ENCODE measurements around the gene HOXD10. TPM values are rescaled to one million over a fixed set of nuclear protein-coding genes. Genes with fewer than 3 reads are reported as not detected.
A peak's percentile ranks its signal among the peaks of the same experiment; 100 is the strongest.

HOXD10 gene
- total and polyA plus RNA-seq, 7 experiments from 2014 or later, result not detected

DNA sequence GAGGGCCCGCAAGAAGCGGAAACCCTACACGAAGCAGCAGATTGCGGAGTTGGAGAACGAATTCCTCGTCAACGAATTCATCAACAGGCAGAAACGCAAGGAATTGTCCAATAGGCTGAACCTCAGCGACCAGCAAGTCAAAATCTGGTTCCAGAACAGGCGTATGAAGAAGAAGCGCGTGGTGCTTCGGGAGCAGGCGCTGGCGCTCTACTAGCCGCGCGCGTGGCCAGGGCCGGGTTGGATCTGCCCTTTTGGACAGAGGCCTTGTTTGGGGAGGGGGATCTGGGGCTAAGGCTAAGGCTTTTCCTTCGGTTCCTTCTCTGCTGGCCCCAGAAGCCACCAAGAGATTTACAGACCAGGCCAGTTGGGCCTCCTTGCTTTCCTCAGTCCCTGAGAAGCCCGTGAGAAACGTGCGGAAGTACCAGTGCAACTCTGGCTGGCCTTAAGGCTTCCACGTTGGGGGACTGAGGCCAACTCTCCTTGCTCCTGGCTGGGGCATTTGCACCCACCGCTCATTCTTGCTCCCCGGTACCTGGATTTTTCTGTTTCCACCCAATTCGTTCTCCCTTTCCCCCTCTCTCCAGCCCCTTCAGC lies 15.9 kb upstream of the HOXD10 start:
- POLR2A ChIA-PET, result no interaction called here
- H3K9me3 Mint-ChIP-seq, result peaks cover 0 to 21% (median 0%) of the 10 kb centered on the region in 11 donors
- H3K36me3 Mint-ChIP-seq, result peaks cover 0 to 5% (median 0%) of the 10 kb centered on the region in 5 donors
- CTCF ChIA-PET, result no interaction called here
- no peaks in the 10 kb centered on the region for H3K9me3 ChIP-seq (ENCODE audit: control insufficient read depth in 2 of 3, low read length in 3 of 3)
- no peaks in the 10 kb centered on the region for H3K36me3 ChIP-seq (ENCODE audit: control insufficient read depth in 2 of 3, insufficient read depth in 3 of 3, low read length in 3 of 3)
- peaks cover 10 to 14% of the 10 kb centered on the region in 2 donors for H3K4me1 ChIP-seq (ENCODE audit: control insufficient read depth in 2 of 2, insufficient read depth in 2 of 2, low read length in 2 of 2)
- no peak overlapping the region for H3K27ac ChIP-seq (ENCODE audit: low read depth, low read length)
- no peak for ATAC-seq
- peaks cover 85 to 95% (median 90%) of the 10 kb centered on the region in 5 donors for H3K27me3 Mint-ChIP-seq
- peak in 1 of 9 donors; percentile 6 for DNase-seq
- peaks cover 32 to 59% of the 10 kb centered on the region in 2 donors for H3K27me3 ChIP-seq (ENCODE audit: control insufficient read depth in 2 of 2, insufficient read depth in 2 of 2, low read length in 2 of 2)
- no peak overlapping the region for H3K4me3 ChIP-seq (ENCODE audit: low read length)
- H3K27ac Mint-ChIP-seq, result peak overlapping the region in 2 of 9 donors; percentile 14 to 29
- peaks cover 21 to 38% (median 26%) of the 10 kb centered on the region in 7 donors for H3K4me1 Mint-ChIP-seq
- H3K4me3 Mint-ChIP-seq, result no peak overlapping the region
- intact Hi-C loops (cut with micrococcal nuclease), result no loop called here

DNA sequence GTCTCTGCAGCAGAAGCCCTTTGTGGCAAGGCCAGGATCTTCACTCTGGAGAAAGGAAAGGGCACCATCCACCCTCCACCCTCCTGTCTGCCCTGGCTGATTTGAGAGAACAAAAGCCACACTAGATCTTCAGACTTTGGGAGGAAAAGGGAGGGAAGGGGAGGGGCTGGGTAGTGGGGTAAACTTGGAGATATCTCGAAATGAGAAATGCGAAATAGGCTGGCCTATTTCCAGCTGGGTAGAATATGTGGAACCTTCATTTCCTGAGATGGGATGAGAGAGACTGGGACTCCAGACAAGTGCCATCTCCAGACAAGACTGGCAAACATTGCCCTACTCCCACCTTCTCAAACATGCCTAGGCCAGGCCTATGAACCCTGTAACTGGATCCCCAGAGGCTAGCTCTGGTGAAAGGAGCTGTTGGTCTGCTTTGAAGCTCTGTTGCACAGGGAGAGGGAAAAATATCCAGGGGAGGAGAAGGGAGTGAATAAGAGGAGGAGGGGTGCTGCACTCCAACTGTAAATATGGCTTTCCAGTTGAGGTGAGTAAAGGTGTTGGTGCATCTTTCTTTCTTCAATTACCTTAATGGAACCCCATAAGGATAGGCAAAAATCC lies 15.3 kb upstream of the HOXD10 start:
- ChIA-PET POLR2A (no interaction called here), CTCF (no interaction called here)
- Mint-ChIP-seq H3K4me1 (peaks cover 23 to 42% (median 30%) of the 10 kb centered on the region in 7 donors), H3K4me3 (no peak overlapping the region), H3K9me3 (peaks cover 0 to 19% (median 2%) of the 10 kb centered on the region in 11 donors), H3K27me3 (peaks cover 85 to 95% (median 90%) of the 10 kb centered on the region in 5 donors), H3K36me3 (peaks cover 0 to 5% (median 2%) of the 10 kb centered on the region in 5 donors), H3K27ac (no peak overlapping the region)
- no peak overlapping the region for H3K4me3 ChIP-seq (ENCODE audit: low read length)
- ATAC-seq (no peak), DNase-seq (no peak)
- intact Hi-C loops (cut with micrococcal nuclease), result no loop called here
- H3K4me1 ChIP-seq (ENCODE audit: control insufficient read depth in 2 of 2, insufficient read depth in 2 of 2, low read length in 2 of 2), result peaks cover 13 to 15% of the 10 kb centered on the region in 2 donors
- peaks cover 27 to 56% of the 10 kb centered on the region in 2 donors for H3K27me3 ChIP-seq (ENCODE audit: control insufficient read depth in 2 of 2, insufficient read depth in 2 of 2, low read length in 2 of 2)
- no peak overlapping the region for H3K27ac ChIP-seq (ENCODE audit: low read depth, low read length)
- no peaks in the 10 kb centered on the region for H3K36me3 ChIP-seq (ENCODE audit: control insufficient read depth in 2 of 3, insufficient read depth in 3 of 3, low read length in 3 of 3)
- no peaks in the 10 kb centered on the region for H3K9me3 ChIP-seq (ENCODE audit: control insufficient read depth in 2 of 3, low read length in 3 of 3)

DNA sequence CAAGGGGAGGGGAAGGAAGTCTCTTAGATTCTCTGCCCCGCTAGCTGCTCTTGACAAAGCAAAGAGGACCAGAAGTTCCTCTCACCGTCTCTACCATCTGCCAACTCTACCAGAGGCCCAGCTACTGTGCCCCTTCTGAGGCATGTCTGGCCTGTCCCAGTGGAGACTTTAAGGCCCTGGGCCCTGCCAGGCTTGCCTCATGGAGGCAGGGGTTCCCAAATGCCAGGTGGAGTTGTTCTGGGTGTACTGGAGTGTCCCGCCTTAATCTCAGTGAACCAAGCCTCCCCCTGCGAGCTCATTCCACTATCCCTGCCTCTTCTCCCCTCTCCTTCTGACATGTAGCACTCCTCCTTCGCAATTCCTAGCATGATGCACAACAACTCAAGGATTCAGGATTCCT lies 14.7 kb upstream of the HOXD10 start:
- ChIA-PET CTCF (no interaction called here), POLR2A (no interaction called here)
- intact Hi-C loops (cut with micrococcal nuclease), result no loop called here
- H3K9me3 ChIP-seq (ENCODE audit: control insufficient read depth in 2 of 3, low read length in 3 of 3), result no peaks in the 10 kb centered on the region
- ATAC-seq, result no peak
- Mint-ChIP-seq H3K4me1 (peaks cover 19 to 39% (median 27%) of the 10 kb centered on the region in 7 donors), H3K9me3 (peaks cover 0 to 20% (median 2%) of the 10 kb centered on the region in 11 donors), H3K27me3 (peaks cover 83 to 92% (median 88%) of the 10 kb centered on the region in 5 donors), H3K4me3 (no peak overlapping the region), H3K36me3 (peaks cover 0 to 5% (median 3%) of the 10 kb centered on the region in 5 donors), H3K27ac (no peak overlapping the region)
- H3K27ac ChIP-seq (ENCODE audit: low read depth, low read length), result no peak overlapping the region
- H3K36me3 ChIP-seq (ENCODE audit: control insufficient read depth in 2 of 3, insufficient read depth in 3 of 3, low read length in 3 of 3), result no peaks in the 10 kb centered on the region
- peaks cover 22 to 53% of the 10 kb centered on the region in 2 donors for H3K27me3 ChIP-seq (ENCODE audit: control insufficient read depth in 2 of 2, insufficient read depth in 2 of 2, low read length in 2 of 2)
- peak in 1 of 9 donors; percentile 12 for DNase-seq
- H3K4me1 ChIP-seq (ENCODE audit: control insufficient read depth in 2 of 2, insufficient read depth in 2 of 2, low read length in 2 of 2), result peaks cover 7 to 17% of the 10 kb centered on the region in 2 donors
- H3K4me3 ChIP-seq (ENCODE audit: low read length), result no peak overlapping the region

DNA sequence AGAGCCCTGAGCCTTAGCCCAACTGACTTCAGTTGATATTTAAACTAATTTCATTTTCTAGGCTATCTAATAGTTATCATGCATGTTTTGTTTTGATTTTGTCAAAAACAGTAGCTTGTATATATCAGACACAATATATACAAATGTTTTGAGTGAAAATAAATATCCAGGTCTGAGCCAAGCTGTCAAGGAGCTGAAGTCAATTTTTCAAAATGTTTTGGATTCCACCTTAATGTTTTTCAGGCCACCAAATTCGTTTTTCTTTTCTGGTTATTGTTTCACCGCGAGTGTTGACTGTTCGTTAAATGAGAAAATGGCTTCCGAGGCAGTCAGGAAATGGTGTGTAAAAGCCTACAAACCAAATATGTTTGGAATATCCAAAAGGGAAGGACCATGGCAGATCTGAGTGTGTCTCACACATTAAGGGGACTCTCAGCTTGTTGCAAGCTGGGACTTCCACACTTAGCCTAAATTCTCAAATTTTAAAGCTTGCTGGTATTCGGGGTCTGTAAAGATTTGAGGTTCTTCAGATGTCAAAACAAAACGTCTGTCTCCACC lies 14.2 kb upstream of the HOXD10 start:
- ATAC-seq, result no peak
- Mint-ChIP-seq H3K27me3 (peaks cover 81 to 92% (median 87%) of the 10 kb centered on the region in 5 donors), H3K27ac (no peak overlapping the region), H3K4me3 (peak overlapping the region in 1 of 10 donors; percentile 3), H3K4me1 (peaks cover 18 to 38% (median 25%) of the 10 kb centered on the region in 7 donors), H3K9me3 (peaks cover 0 to 20% (median 2%) of the 10 kb centered on the region in 11 donors), H3K36me3 (peaks cover 0 to 5% (median 3%) of the 10 kb centered on the region in 5 donors)
- Histone ChIP-seq H3K27ac (ENCODE audit: low read depth, low read length) (no peak overlapping the region), H3K4me3 (ENCODE audit: low read length) (no peak overlapping the region), H3K36me3 (ENCODE audit: control insufficient read depth in 2 of 3, insufficient read depth in 3 of 3, low read length in 3 of 3) (no peaks in the 10 kb centered on the region), H3K4me1 (ENCODE audit: control insufficient read depth in 2 of 2, insufficient read depth in 2 of 2, low read length in 2 of 2) (peaks cover 2 to 15% of the 10 kb centered on the region in 2 donors), H3K9me3 (ENCODE audit: control insufficient read depth in 2 of 3, low read length in 3 of 3) (no peaks in the 10 kb centered on the region), H3K27me3 (ENCODE audit: control insufficient read depth in 2 of 2, insufficient read depth in 2 of 2, low read length in 2 of 2) (peaks cover 17 to 56% of the 10 kb centered on the region in 2 donors)
- ChIA-PET CTCF (no interaction called here), POLR2A (interaction anchor here (1.0 kb wide), 1 partner anchor 26 kb away, joined by 3 read pairs; no protein-coding TSS in a partner anchor)
- DNase-seq, result no peak
- intact Hi-C loops (cut with micrococcal nuclease), result no loop called here

DNA sequence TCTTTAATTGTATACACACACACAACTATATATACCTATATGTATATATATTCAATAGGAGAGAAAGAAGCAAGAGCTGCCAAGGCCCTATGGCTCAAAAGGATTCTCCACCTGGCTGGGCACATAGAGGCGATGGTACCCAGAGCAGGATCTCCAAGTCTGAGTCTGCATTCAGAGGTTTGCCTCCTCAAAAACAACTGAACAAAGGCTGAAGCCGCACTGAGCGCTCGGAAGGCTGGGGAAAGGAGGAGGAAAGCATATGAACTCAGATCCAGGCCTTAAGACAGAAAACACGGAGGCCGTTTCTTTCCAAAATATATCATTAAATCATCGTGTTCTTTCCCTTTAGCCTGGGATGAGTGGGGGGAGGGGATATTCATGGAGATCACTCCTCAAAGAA lies 13.4 kb upstream of the HOXD10 start:
- ChIA-PET CTCF (no interaction called here), POLR2A (interaction anchor here (1.0 kb wide), 1 partner anchor 25 kb away, joined by 3 read pairs; no protein-coding TSS in a partner anchor)
- Histone ChIP-seq H3K27ac (ENCODE audit: low read depth, low read length) (no peak overlapping the region), H3K4me3 (ENCODE audit: low read length) (no peak overlapping the region), H3K4me1 (ENCODE audit: control insufficient read depth in 2 of 2, insufficient read depth in 2 of 2, low read length in 2 of 2) (peaks cover 0 to 14% of the 10 kb centered on the region in 2 donors), H3K9me3 (ENCODE audit: control insufficient read depth in 2 of 3, low read length in 3 of 3) (no peaks in the 10 kb centered on the region), H3K27me3 (ENCODE audit: control insufficient read depth in 2 of 2, insufficient read depth in 2 of 2, low read length in 2 of 2) (peaks cover 13 to 52% of the 10 kb centered on the region in 2 donors), H3K36me3 (ENCODE audit: control insufficient read depth in 2 of 3, insufficient read depth in 3 of 3, low read length in 3 of 3) (no peaks in the 10 kb centered on the region)
- peaks cover 0 to 5% (median 3%) of the 10 kb centered on the region in 5 donors for H3K36me3 Mint-ChIP-seq
- no peak for ATAC-seq
- peak overlapping the region in 1 of 10 donors; percentile 1 for H3K4me3 Mint-ChIP-seq
- no peak overlapping the region for H3K27ac Mint-ChIP-seq
- intact Hi-C loops (cut with micrococcal nuclease), result no loop called here
- peaks cover 0 to 20% (median 2%) of the 10 kb centered on the region in 11 donors for H3K9me3 Mint-ChIP-seq
- peaks cover 73 to 85% (median 79%) of the 10 kb centered on the region in 5 donors for H3K27me3 Mint-ChIP-seq
- DNase-seq, result no peak
- H3K4me1 Mint-ChIP-seq, result peaks cover 13 to 31% (median 18%) of the 10 kb centered on the region in 7 donors

DNA sequence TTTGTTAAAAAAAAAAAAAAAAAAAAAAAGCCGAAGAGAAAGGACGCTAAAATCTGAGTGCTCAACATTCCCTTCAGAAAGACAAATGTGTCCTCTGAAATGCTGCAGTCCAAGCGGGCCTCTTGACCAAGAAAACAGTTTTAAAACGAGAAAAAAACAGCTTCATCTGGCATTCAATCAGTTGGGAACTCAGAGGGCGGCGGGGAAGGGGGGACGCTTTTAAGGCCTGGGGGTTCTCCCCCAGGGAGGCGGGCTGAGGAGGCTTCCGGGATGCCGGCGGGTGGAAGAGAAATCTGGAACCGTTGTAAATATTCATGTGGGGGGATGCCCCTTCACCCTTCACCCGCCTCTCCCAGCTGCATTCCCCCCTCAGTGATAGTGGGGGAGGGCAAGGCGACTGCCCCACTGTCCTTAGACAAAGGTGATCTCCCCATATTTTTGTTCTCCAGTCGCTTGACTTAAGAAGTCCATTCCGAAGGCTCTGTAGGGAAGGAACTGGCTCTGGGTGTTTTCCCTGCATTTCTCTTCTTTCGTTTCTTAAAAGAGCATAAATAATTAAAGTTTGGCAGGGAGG lies 12.7 kb upstream of the HOXD10 start:
- H3K27ac Mint-ChIP-seq, result peak overlapping the region in 1 of 9 donors; percentile 11
- H3K4me1 Mint-ChIP-seq, result peaks cover 14 to 37% (median 20%) of the 10 kb centered on the region in 7 donors
- peak overlapping the region in 2 of 10 donors; percentile 14 to 23 for H3K4me3 Mint-ChIP-seq
- H3K27me3 ChIP-seq (ENCODE audit: control insufficient read depth in 2 of 2, insufficient read depth in 2 of 2, low read length in 2 of 2), result peaks cover 8 to 52% of the 10 kb centered on the region in 2 donors
- CTCF ChIA-PET, result no interaction called here
- no peak overlapping the region for H3K4me3 ChIP-seq (ENCODE audit: low read length)
- H3K27ac ChIP-seq (ENCODE audit: low read depth, low read length), result no peak overlapping the region
- ATAC-seq (no peak), DNase-seq (no peak)
- intact Hi-C loops (cut with micrococcal nuclease), result no loop called here
- H3K27me3 Mint-ChIP-seq, result peaks cover 74 to 86% (median 79%) of the 10 kb centered on the region in 5 donors
- H3K4me1 ChIP-seq (ENCODE audit: control insufficient read depth in 2 of 2, insufficient read depth in 2 of 2, low read length in 2 of 2), result peaks cover 0 to 14% of the 10 kb centered on the region in 2 donors
- H3K9me3 ChIP-seq (ENCODE audit: control insufficient read depth in 2 of 3, low read length in 3 of 3), result no peaks in the 10 kb centered on the region
- peaks cover 0 to 7% (median 4%) of the 10 kb centered on the region in 5 donors for H3K36me3 Mint-ChIP-seq
- POLR2A ChIA-PET, result no interaction called here
- peaks cover 0 to 20% (median 2%) of the 10 kb centered on the region in 11 donors for H3K9me3 Mint-ChIP-seq
- no peaks in the 10 kb centered on the region for H3K36me3 ChIP-seq (ENCODE audit: control insufficient read depth in 2 of 3, insufficient read depth in 3 of 3, low read length in 3 of 3)

Measured in naive thymus-derived CD4-positive, alpha-beta T cell (primary cell).